GM21717 (cell line): ENCODE data around the gene FARP2.
"Not testable (repeated sequence)": the region's sequence is repeated elsewhere in the genome, so short reads cannot be mapped to it uniquely, and the experiment has no call there.

ENCODE experiments used
- ATAC-seq: cut with Tn5 transposase; IDR thresholded peaks from one replicate; pipeline ENCODE4 v1.9.1; 2021; ENCODE audit warnings: mild to moderate bottlenecking, moderate library complexity; ENCODE audit not compliant: unreplicated experiment

The FARP2 gene

GRCh38 chr2:241355983-241356870, at the start of gene FARP2:
FARP2 (plus strand) TSS chr2:241356285; CDS start chr2:241373108, 16,823 bp downstream.
- ATAC-seq: peak; percentile 76

DNA sequence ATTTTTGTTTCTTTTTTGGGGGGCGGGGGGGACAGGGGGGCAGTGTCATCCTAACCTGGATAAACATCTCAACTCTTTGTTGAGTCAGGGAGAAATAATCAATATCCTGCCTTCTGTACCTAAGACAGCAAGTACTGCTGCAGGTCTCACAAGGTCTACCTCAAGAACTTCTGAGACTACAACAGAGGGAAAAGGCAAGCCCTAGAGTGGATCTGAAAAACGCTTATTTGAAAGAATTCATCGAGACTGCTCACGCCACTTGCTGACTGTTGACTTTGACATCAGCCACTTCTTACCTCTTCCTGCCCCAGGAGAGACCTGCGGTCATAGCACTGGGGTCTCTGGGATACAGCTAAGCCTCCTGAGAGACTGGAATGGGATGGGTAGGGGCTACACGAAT, 49.0 kb upstream of the FARP2 start:
- ATAC-seq: no peak

DNA sequence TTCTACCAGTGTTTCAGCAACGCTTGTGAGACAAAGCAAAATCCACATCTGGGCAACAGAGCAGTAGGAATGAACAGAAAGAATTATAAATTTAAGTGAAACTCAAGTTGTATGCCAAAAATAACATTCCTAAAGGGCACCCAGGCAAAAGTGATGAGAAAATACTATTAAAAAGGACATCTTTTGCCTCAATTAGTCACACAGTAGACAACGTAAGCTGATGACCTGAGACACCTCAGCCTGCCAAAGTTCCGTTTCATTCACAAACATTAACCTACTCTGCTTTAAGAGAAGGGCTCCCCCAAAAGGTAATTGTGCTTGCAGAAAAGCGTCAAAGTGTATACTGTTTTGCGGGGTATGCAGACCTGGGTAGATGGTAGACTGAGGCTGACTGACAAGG, 47.8 kb upstream of the FARP2 start:
- ATAC-seq: no peak

DNA sequence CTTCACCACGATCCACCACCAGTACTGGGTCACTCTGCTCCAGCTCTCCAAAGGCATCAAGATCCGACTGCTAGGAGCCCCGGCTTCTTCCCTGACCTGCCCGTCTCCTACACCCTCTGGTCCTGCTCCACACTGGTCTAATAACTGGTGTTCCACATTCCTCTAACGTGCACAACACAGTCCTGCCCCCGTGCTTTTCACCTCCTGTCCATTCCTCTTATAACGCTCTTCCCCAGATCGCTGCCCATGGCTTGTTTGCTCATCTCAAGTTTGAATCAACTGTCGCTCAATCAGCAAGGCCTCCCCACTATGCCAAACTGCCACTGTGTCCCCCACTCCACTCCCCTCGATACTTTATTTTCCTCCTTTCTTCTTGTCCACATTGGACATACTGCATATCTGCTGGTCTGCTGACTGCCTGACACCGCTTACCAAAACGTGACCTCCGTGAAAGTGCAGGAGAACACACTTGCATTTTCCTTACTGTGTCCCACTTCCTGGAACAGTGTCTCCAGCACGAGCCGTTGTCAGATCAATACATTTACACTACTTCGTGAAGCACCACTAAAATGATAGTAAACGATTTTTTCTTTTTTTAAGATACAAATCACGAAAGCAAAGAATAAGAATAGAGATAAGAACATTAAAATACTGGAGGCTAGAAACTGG, 47.1 kb upstream of the FARP2 start:
- ATAC-seq: no peak

- ATAC-seq: peak; percentile 34
Measured at GRCh38 chr2:241309684-241310117, 46.4 kb upstream of the FARP2 start.

DNA sequence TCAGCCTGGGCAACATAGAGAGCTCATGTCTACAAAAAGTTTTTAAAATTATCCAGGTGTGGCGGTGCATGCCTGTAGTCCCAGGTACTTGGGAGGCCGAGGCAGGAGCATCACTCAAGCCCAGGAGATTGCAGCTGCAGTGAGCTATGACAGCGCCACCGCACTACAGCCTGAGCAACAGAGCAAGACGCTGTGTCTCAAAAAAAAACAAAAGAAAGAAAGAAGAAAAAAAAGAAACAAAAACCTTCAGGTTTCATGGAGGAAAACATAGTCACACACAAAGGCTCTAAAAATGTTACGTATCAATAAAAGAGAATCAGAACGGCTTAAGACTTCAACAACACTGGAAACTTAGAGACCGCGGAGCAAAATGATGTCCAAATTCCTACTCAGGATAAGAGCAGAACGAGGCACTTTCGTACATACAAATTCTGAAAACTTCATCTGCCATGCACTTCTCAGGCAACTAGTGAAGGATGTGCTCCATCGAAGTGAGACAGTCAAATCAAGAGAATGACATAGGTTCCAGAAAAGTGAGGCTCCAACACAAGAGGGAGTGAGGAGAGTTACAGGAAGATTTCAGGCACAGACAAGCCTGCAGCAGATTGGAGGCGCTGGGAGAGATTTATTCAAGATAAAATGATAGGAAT, 45.0 kb upstream of the FARP2 start:
- no peak for ATAC-seq

- no peak for ATAC-seq
Measured at GRCh38 chr2:241312082-241312481, 44.0 kb upstream of the FARP2 start.

- ATAC-seq: no peak
Measured at GRCh38 chr2:241313543-241314095, 42.5 kb upstream of the FARP2 start.

- no peak for ATAC-seq
Measured at GRCh38 chr2:241314226-241315092, 41.6 kb upstream of the FARP2 start.

- peak; percentile 58 for ATAC-seq
Measured at GRCh38 chr2:241315093-241315878, 40.8 kb upstream of the FARP2 start, which contains the start of gene HDLBP. HDLBP (minus strand) TSS chr2:241315672; CDS start chr2:241266869, 48,803 bp downstream.

DNA sequence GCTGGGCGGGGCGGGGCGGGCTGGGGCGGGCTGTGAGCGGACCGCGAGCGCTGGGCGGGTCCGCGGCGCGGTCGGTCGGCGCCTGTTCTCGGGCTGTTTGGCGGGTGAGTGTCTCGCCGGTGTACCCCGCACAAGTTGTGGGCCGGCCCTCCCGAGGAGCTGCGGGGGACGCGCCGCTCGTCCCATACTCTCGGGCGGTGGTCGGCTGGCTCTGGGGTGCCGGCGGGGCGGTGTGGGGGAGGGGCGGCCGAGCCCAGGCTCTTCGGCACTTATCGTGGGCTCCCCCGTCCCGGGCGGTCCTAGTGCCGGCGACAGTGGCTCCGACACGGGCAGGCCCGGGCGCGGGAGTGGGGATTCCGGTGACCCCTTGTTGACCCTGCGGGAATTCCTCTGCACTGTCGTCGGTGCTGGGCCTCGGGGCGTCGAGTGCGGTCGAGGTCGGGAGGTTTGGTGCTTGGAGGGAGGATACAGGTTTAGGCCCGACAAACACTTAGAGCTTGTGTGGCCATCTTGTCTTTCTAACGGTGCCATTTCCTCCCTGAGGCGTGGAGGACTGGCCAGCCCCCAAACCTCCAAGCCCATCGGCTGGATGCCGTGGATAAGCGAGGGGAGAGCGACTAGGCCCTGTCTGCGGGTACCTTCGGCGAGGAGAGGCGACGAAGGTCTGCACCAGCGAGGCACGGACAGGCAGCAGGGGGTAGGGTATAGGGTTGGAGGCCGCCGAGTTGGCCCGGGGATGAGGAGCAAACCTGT, 40.0 kb upstream of the FARP2 start, which contains the start of gene SEPTIN2:
TSS of gene SEPTIN2 (plus strand) at position 47 of the 753 bp plus-strand sequence. CDS start 8,308 bp downstream, outside the sequence.
- ATAC-seq: peak; percentile 38

DNA sequence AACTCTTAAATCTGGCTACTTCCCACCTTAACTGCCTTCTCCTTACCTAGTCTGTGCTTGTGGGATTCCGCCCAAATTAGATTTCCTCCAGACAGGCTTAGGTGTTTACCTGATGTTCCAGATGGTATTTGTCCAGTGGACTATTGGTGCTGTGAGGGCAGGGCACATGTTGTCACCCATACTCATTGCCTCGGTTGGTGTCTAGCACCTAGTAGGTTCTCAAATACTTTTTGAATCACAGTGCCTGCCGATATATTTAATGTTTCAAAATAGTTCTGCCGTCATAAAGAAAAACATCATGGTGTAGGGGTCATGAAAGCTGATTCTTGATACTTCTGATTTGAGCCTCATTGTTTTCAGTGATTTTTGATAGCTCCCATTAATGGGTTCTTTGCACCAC, 39.3 kb upstream of the FARP2 start:
- no peak for ATAC-seq

GRCh38 chr2:241317391-241317790, 38.7 kb upstream of the FARP2 start:
- ATAC-seq: no peak

DNA sequence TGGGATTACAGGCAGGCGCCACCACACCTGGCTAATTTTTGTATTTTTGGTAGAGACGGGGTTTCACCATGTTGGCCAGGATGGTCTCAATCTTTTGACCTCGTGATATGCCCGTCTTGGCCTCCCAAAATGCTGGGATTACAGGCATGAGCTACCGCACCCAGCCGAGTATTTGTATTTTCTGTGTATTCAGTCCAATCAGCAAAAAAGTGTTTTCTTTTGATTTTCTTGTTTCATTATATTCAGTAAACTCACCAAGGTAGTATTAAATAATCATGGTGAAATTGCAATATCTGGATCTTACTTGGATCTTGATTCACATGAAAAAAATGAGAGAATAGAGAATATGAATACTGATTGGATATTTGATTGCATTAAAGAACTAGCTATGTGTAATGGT, 37.3 kb upstream of the FARP2 start:
- not testable (repeated sequence) for ATAC-seq

DNA sequence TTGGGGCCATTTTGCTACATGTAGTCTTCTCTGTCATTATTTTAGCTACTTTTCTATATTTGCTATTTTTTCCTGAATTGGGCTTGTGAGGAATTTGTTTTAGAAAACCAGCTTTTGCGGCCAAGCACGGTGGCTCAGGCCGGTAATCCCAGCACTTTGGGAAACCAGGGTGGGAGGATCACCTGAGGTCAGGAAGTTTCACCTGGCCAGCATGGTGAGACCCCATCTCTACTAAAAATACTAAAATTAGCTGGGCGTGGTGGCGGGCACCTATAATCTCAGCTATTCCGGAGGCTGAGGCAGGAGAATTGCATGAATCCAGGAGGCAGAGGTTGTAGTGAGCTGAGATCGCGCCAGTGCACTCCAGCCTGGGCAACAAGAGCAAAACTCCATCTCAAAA, 35.7 kb upstream of the FARP2 start:
- ATAC-seq: no peak

DNA sequence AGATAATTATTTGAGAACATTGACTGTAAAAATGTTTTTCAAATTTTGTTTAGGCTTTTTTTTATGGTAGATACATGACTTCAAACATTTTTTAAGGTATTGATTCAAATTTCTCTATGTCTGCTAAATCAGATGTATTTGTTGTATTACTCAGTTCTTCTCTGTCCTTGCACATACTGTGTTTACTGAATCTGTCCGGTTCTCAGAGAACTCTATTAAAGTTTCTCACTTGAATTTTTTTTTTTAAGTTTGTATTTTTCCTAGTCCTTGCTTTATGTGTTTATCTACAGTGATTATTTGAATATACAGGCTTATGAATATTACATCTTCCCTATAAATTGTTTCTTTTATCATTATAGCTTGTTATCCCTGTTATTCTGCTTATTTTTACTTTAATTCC, 35.1 kb upstream of the FARP2 start:
- no peak for ATAC-seq

GRCh38 chr2:241321886-241322285, 34.2 kb upstream of the FARP2 start:
- no peak for ATAC-seq

- ATAC-seq: no peak
Measured at GRCh38 chr2:241323778-241324177, 32.3 kb upstream of the FARP2 start.

DNA sequence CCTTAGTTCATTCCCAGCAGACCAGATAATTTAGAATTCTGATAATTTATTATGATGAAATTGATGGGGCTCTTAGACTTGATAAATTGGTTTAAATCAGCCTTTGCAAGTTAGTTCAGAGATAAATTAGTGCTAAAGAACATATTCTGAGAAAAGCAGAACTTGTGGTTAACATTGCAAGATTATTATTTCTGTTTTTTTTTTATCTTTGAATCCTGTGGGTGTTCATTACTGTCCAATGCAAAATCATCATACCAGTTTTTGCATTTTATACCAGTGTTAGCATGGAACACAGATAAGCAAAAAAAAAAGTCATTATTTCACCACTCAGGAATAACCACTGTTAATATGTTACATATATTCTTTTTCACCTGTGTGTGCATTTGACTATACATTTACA, 31.3 kb upstream of the FARP2 start:
- ATAC-seq: no peak
